Calu3 (cell line): ENCODE results near the gene SUCLG1. TPM values are rescaled to one million over a fixed set of nuclear protein-coding genes. Genes with fewer than 3 reads are reported as not detected.

Experiments
- Bru-seq: library from RNA; stranded (reverse); fragments of 400-500 nt; gene quantifications from one replicate; lab custom pipeline; 2021; lab: Mats Ljungman, UMichigan
- BruChase-seq, 2 experiments: library from RNA; stranded (reverse); fragments of 400-500 nt; gene quantifications; one replicate each; lab custom pipeline; 2021; lab: Mats Ljungman, UMichigan
- BruUV-seq: library from RNA; stranded (reverse); fragments of 400-500 nt; replicated peaks from 2 replicates; lab custom pipeline; 2021; lab: Mats Ljungman, UMichigan
- CTCF ChIA-PET: fragments of 300-600 bp; sonication (Branson Sonifier 250); formaldehyde crosslinking; loops from one replicate; lab custom pipeline; 2022; ENCODE audit warnings: antibody characterized with exemption; lab: Charles Lee
- DNase-seq: peaks from one replicate; pipeline ENCODE4 v3.0.0; 2022
- H3K27ac Mint-ChIP-seq: one replicate; pipeline ENCODE4 v1.8.0; 2022; ENCODE audit warnings: mixed read lengths; ENCODE audit not compliant: unreplicated experiment
- H3K27me3 Mint-ChIP-seq: one replicate; pipeline ENCODE4 v1.8.0; 2022; ENCODE audit warnings: mixed read lengths; ENCODE audit not compliant: unreplicated experiment
- H3K36me3 Mint-ChIP-seq: one replicate; pipeline ENCODE4 v1.8.0; 2022; ENCODE audit warnings: mild to moderate bottlenecking, moderate library complexity, mixed read lengths; ENCODE audit not compliant: insufficient read depth, unreplicated experiment
- H3K4me1 Mint-ChIP-seq: one replicate; pipeline ENCODE4 v1.8.0; 2022; ENCODE audit warnings: mild to moderate bottlenecking, low read depth, mixed read lengths; ENCODE audit not compliant: unreplicated experiment
- H3K4me3 Mint-ChIP-seq: one replicate; pipeline ENCODE4 v1.8.0; 2022; ENCODE audit warnings: mild to moderate bottlenecking, low read depth, moderate library complexity, mixed read lengths; ENCODE audit not compliant: unreplicated experiment
- H3K9me3 Mint-ChIP-seq: one replicate; pipeline ENCODE4 v1.8.0; 2022; ENCODE audit warnings: low read depth, mixed read lengths; ENCODE audit not compliant: unreplicated experiment
- CTCF ChIP-seq: fragments of 200-600 bp; IDR thresholded peaks from one replicate; pipeline ENCODE4 v1.8.0; 2022; ENCODE audit warnings: antibody characterized with exemption; ENCODE audit not compliant: unreplicated experiment
- intact Hi-C: fragments of 100-400 bp; cut with micrococcal nuclease; formaldehyde crosslinking; loops from one replicate; pipeline ENCODE4 v1.10.0; 2022; ENCODE audit not compliant: unreplicated experiment
- long read RNA-seq: library from polyadenylated mRNA; stranded (forward); transcript quantifications from one replicate; pipeline ENCODE4 v2.0.0, GENCODE V29; 2022
- total RNA-seq: library from RNA; stranded (reverse); gene quantifications from 2 replicates; pipeline ENCODE4 v1.2.3, GENCODE V29; 2022

Gene SUCLG1
- total RNA-seq, result 72.3 and 78.9 TPM in 2 replicates
- Bru-seq, nascent RNA, result percentile 82 among the genes with signal in this experiment
- BruChase-seq, experiment 1, labeled RNA remaining after a 6-hour chase, result percentile 74 among the genes with signal in this experiment
- BruChase-seq, experiment 2, labeled RNA remaining after a 2-hour chase, result percentile 71 among the genes with signal in this experiment
- long read RNA-seq, transcript SUCLG1-201 (9 exons, 1,475 nt), result major isoform, 118 of 123 reads
- long read RNA-seq, partial matches to known transcripts, result 3 of 123 reads
- long read RNA-seq, other reads (novel, unspliced or antisense), result 2 of 123 reads

- H3K27ac Mint-ChIP-seq, result peak within 1 kb of the TSS; percentile 93
- DNase-seq, result peak; percentile 82
- BruUV-seq, result TSS peak; percentile 80
Observed at GRCh38 chr2:84459018-84459943, at the start of gene SUCLG1. Gene SUCLG1, minus strand, starts transcription at chr2:84459280. Its CDS starts 11 bp downstream, at chr2:84459269.

GRCh38 chr2:84498150-84498799, 39.2 kb upstream of the SUCLG1 start:
- H3K27ac Mint-ChIP-seq, result no peak overlapping the region
- H3K4me1 Mint-ChIP-seq, result peaks cover 13% of the 10 kb centered on the region
- CTCF ChIA-PET, result no interaction called here
- H3K27me3 Mint-ChIP-seq, result no peaks in the 10 kb centered on the region
- no TSS peak for BruUV-seq
- TF ChIP-seq CTCF, result no peak
- H3K4me3 Mint-ChIP-seq, result no peak overlapping the region
- intact Hi-C loops, result loop anchor here (5.0 to 10.0 kb wide), 3 partner anchors 384 to 807 kb away; partner anchors contain the start of gene TRABD2A
- H3K36me3 Mint-ChIP-seq, result no peaks in the 10 kb centered on the region
- no peaks in the 10 kb centered on the region for H3K9me3 Mint-ChIP-seq
- DNase-seq, result no peak

More at GRCh38 chr2:84459018-84459943, at the start of gene SUCLG1:
- Mint-ChIP-seq H3K4me1 (peaks cover 34% of the 10 kb centered on the region), H3K27me3 (no peaks in the 10 kb centered on the region), H3K4me3 (peak within 1 kb of the TSS; percentile 86), H3K9me3 (no peaks in the 10 kb centered on the region), H3K36me3 (peaks cover 16% of the 10 kb centered on the region)
- intact Hi-C loops, result no loop called here
- no peak for TF ChIP-seq CTCF
- CTCF ChIA-PET, result interaction anchor here (0.6 to 1.0 kb wide), 4 partner anchors 13 to 1166 kb away, joined by 3 to 4 read pairs (median 3); no protein-coding TSS in a partner anchor

GRCh38 chr2:84497285-84497684, 38.2 kb upstream of the SUCLG1 start:
- Mint-ChIP-seq H3K4me3 (no peak overlapping the region), H3K36me3 (no peaks in the 10 kb centered on the region), H3K27me3 (no peaks in the 10 kb centered on the region), H3K4me1 (peaks cover 13% of the 10 kb centered on the region), H3K27ac (no peak overlapping the region), H3K9me3 (no peaks in the 10 kb centered on the region)
- CTCF ChIA-PET, result no interaction called here
- no peak for DNase-seq
- intact Hi-C loops, result loop anchor here (5.0 to 10.0 kb wide), 3 partner anchors 385 to 808 kb away; partner anchors contain the start of gene TRABD2A
- no TSS peak for BruUV-seq
- TF ChIP-seq CTCF, result no peak

- no peaks in the 10 kb centered on the region for H3K36me3 Mint-ChIP-seq
- H3K27me3 Mint-ChIP-seq, result no peaks in the 10 kb centered on the region
Observed at GRCh38 chr2:84496386-84496785, 37.3 kb upstream of the SUCLG1 start.

More at GRCh38 chr2:84496386-84496785, 37.3 kb upstream of the SUCLG1 start:
- no peak for DNase-seq
- CTCF ChIA-PET, result no interaction called here
- Mint-ChIP-seq H3K27ac (no peak overlapping the region), H3K4me1 (peaks cover 13% of the 10 kb centered on the region), H3K4me3 (no peak overlapping the region), H3K9me3 (no peaks in the 10 kb centered on the region)
- no TSS peak for BruUV-seq
- intact Hi-C loops, result loop anchor here (5.0 to 10.0 kb wide), 3 partner anchors 386 to 808 kb away; partner anchors contain the start of gene TRABD2A
- no peak for TF ChIP-seq CTCF
